IMR-90 (cell line): ENCODE measurements around the gene PYY. TPM values are rescaled to one million over a fixed set of nuclear protein-coding genes. Genes with fewer than 3 reads are reported as not detected.

Source experiments
- ATAC-seq: fragments of 200-7000 bp; cut with Tn5 transposase; 2 replicates; pipeline ENCODE4 v1.9.1; 2020; ENCODE audit warnings: low read depth, mild to moderate bottlenecking, moderate library complexity
- BruUV-seq: library from RNA; stranded (reverse); fragments of 400-500 nt; replicated peaks from 2 replicates; lab custom pipeline; 2021; lab: Mats Ljungman, UMichigan
- CTCF ChIA-PET: fragments of 300-600 bp; formaldehyde crosslinking; extraction: SDS; loops from one replicate; lab custom pipeline; 2021; ENCODE audit warnings: antibody characterized with exemption; lab: Yijun Ruan, JAX
- POLR2A ChIA-PET: fragments of 300-600 bp; sonication (Branson Sonifier 250); formaldehyde crosslinking; loops from one replicate; lab custom pipeline; 2022; ENCODE audit warnings: antibody characterized with exemption; ENCODE audit not compliant: unreplicated experiment; lab: Charles Lee
- DNase-seq: peaks from one replicate; pipeline ENCODE4 v3.0.0; 2013
- H2AFZ ChIP-seq: replicated peaks from 2 replicates; pipeline ENCODE3; 2013; ENCODE audit warnings: low read length, mild to moderate bottlenecking; ENCODE audit not compliant: poor library complexity
- H2AK5ac ChIP-seq: 2 replicates; pipeline ENCODE4 v1.6.1; 2013; ENCODE audit warnings: low read depth, low read length, inconsistent platforms
- H2AK9ac ChIP-seq: replicated peaks from 2 replicates; pipeline ENCODE3; 2013; ENCODE audit warnings: mild to moderate bottlenecking, low read depth, low read length, moderate library complexity; ENCODE audit not compliant: poor library complexity
- H2BK120ac ChIP-seq: 2 replicates; pipeline ENCODE4 v1.6.1; 2013; ENCODE audit warnings: low read depth, low read length, inconsistent platforms
- H2BK15ac ChIP-seq: 3 replicates; pipeline ENCODE4 v1.6.1; 2013; ENCODE audit warnings: low read depth, low read length, inconsistent platforms
- H2BK20ac ChIP-seq: 2 replicates; pipeline ENCODE4 v1.6.1; 2013; ENCODE audit warnings: low read depth, mild to moderate bottlenecking, inconsistent platforms, low read length, moderate library complexity
- H2BK5ac ChIP-seq: 2 replicates; pipeline ENCODE4 v1.6.1; 2013; ENCODE audit warnings: mild to moderate bottlenecking, low read depth, low read length, inconsistent platforms; ENCODE audit not compliant: poor library complexity, severe bottlenecking
- H3K14ac ChIP-seq: replicated peaks from 2 replicates; pipeline ENCODE4 v1.6.1; 2013; ENCODE audit warnings: low read depth, low read length, inconsistent platforms
- H3K18ac ChIP-seq: 2 replicates; pipeline ENCODE4 v1.6.1; 2013; ENCODE audit warnings: low read depth, low read length, control low read depth
- H3K23ac ChIP-seq: 2 replicates; pipeline ENCODE4 v1.6.1; 2013; ENCODE audit warnings: low read depth, low read length, inconsistent platforms
- H3K27ac ChIP-seq: 2 replicates; pipeline ENCODE4 v1.5.1; 2013; ENCODE audit warnings: mild to moderate bottlenecking, control low read depth, low read length; ENCODE audit not compliant: insufficient read depth
- H3K27me3 ChIP-seq: 2 replicates; pipeline ENCODE4 v1.6.1; 2013; ENCODE audit warnings: low read length; ENCODE audit not compliant: control insufficient read depth, insufficient read depth
- H3K36me3 ChIP-seq: 2 replicates; pipeline ENCODE4 v1.6.1; 2013; ENCODE audit warnings: low read length, mixed read lengths; ENCODE audit not compliant: control insufficient read depth, insufficient read depth
- H3K4ac ChIP-seq: 2 replicates; pipeline ENCODE4 v1.6.1; 2013; ENCODE audit warnings: low read depth, low read length, inconsistent platforms
- H3K4me1 ChIP-seq: 2 replicates; pipeline ENCODE4 v1.6.1; 2013; ENCODE audit warnings: low read length, mixed read lengths; ENCODE audit not compliant: control insufficient read depth, insufficient read depth
- H3K4me2 ChIP-seq: 2 replicates; pipeline ENCODE4 v1.6.1; 2013; ENCODE audit warnings: low read depth, mild to moderate bottlenecking, control low read depth, low read length, moderate library complexity
- H3K4me3 ChIP-seq: 2 replicates; pipeline ENCODE4 v1.5.1; 2013; ENCODE audit warnings: low read depth, mild to moderate bottlenecking, control low read depth, low read length, moderate library complexity; ENCODE audit not compliant: insufficient read depth
- H3K56ac ChIP-seq: 2 replicates; pipeline ENCODE4 v1.6.1; 2013; ENCODE audit warnings: low read length, inconsistent platforms; ENCODE audit not compliant: insufficient read depth; ENCODE audit errors: extremely low read depth
- H3K79me1 ChIP-seq, 2 experiments: 2 replicates each; pipeline ENCODE4 v1.6.1; 2013; ENCODE audit warnings: low read length in 2 of 2, inconsistent platforms in 1 of 2, low read depth in 1 of 2
- H3K9ac ChIP-seq: 2 replicates; pipeline ENCODE4 v1.6.1; 2013; ENCODE audit warnings: low read depth, low read length, control low read depth
- H3K9me1 ChIP-seq: 2 replicates; pipeline ENCODE4 v1.6.1; 2013; ENCODE audit warnings: low read length, inconsistent platforms; ENCODE audit not compliant: insufficient read depth
- H3K9me3 ChIP-seq: 2 replicates; pipeline ENCODE4 v1.6.1; 2013; ENCODE audit warnings: low read length; ENCODE audit not compliant: control insufficient read depth, insufficient read depth
- H4K20me1 ChIP-seq: 2 replicates; pipeline ENCODE4 v1.6.1; 2013; ENCODE audit warnings: low read length, inconsistent platforms; ENCODE audit not compliant: insufficient read depth
- H4K5ac ChIP-seq: 2 replicates; pipeline ENCODE4 v1.6.1; 2013; ENCODE audit warnings: mild to moderate bottlenecking, low read depth, low read length, control low read depth
- H4K8ac ChIP-seq, 2 experiments: 2 replicates each; pipeline ENCODE4 v1.6.1; 2013; ENCODE audit warnings: low read depth in 2 of 2, low read length in 2 of 2, control low read depth in 1 of 2, inconsistent platforms in 1 of 2
- H4K91ac ChIP-seq: 2 replicates; pipeline ENCODE4 v1.6.1; 2013; ENCODE audit warnings: low read depth, low read length, inconsistent platforms; ENCODE audit not compliant: insufficient read depth
- BHLHE40 ChIP-seq: fragments of 150-350 bp; IDR thresholded peaks from 2 replicates; pipeline ENCODE4 v1.6.1; 2016; ENCODE audit warnings: mild to moderate bottlenecking, low read depth, low read length
- CHD1 ChIP-seq: IDR thresholded peaks from 2 replicates; pipeline ENCODE4 v1.6.1; 2012; ENCODE audit warnings: low read depth, low read length, improper control_type of control experiment
- ELK1 ChIP-seq: fragments of 150-350 bp; IDR thresholded peaks from 2 replicates; pipeline ENCODE4 v1.6.1; 2016; ENCODE audit warnings: low read depth, mild to moderate bottlenecking, low read length, moderate library complexity, borderline replicate concordance
- FOS ChIP-seq: fragments of 150-350 bp; IDR thresholded peaks from 2 replicates; pipeline ENCODE4 v1.6.1; 2016; ENCODE audit warnings: low read depth, low read length
- MAFK ChIP-seq: IDR thresholded peaks from 2 replicates; pipeline ENCODE4 v1.6.1; 2012; ENCODE audit warnings: low read depth, low read length, improper control_type of control experiment
- MAZ ChIP-seq: IDR thresholded peaks from 2 replicates; pipeline ENCODE4 v1.6.1; 2012; ENCODE audit warnings: low read depth, mild to moderate bottlenecking, low read length, improper control_type of control experiment, moderate library complexity, borderline replicate concordance
- MXI1 ChIP-seq: IDR thresholded peaks from 2 replicates; pipeline ENCODE4 v1.6.1; 2012; ENCODE audit warnings: low read depth, mild to moderate bottlenecking, low read length, moderate library complexity, borderline replicate concordance
- NFE2L2 ChIP-seq: fragments of 150-350 bp; IDR thresholded peaks from 2 replicates; pipeline ENCODE4 v1.6.1; 2016; ENCODE audit warnings: low read depth, mild to moderate bottlenecking, low read length
- POLR2A ChIP-seq: IDR thresholded peaks from 2 replicates; pipeline ENCODE4 v1.6.1; 2012; ENCODE audit warnings: mild to moderate bottlenecking, low read depth, low read length
- RAD21 ChIP-seq: IDR thresholded peaks from 2 replicates; pipeline ENCODE4 v1.6.1; 2012; ENCODE audit warnings: low read length, improper control_type of control experiment
- RCOR1 ChIP-seq: IDR thresholded peaks from 2 replicates; pipeline ENCODE4 v1.6.1; 2012; ENCODE audit warnings: mild to moderate bottlenecking, low read length, improper control_type of control experiment; ENCODE audit not compliant: insufficient replicate concordance
- RFX5 ChIP-seq: IDR thresholded peaks from 2 replicates; pipeline ENCODE4 v1.8.0; 2012; ENCODE audit warnings: low read depth, mild to moderate bottlenecking, low read length, moderate library complexity
- SMC3 ChIP-seq: fragments of 150-350 bp; IDR thresholded peaks from 2 replicates; pipeline ENCODE4 v1.6.1; 2016; ENCODE audit warnings: low read depth, mild to moderate bottlenecking, antibody characterized with exemption, low read length, moderate library complexity
- USF2 ChIP-seq: fragments of 150-350 bp; IDR thresholded peaks from 2 replicates; pipeline ENCODE4 v1.6.1; 2017; ENCODE audit warnings: mild to moderate bottlenecking, antibody characterized with exemption, low read length, low read depth
- WGBS, 2 experiments: methylation state at CpG; one replicate each; pipeline versions ENCODE4 v1.1.5 to v1.1.7; 2013; ENCODE audit warnings: missing lambda C conversion rate in 2 of 2; ENCODE audit not compliant: insufficient read length in 1 of 2; ENCODE audit errors: extremely low coverage in 2 of 2; 5-methylcytosine and 5-hydroxymethylcytosine counted together
- dilution Hi-C: fragments of 300-500 bp; cut with HindIII; formaldehyde crosslinking; loops from one replicate; pipeline ENCODE4 v1.14.3; 2018; ENCODE audit warnings: low sequenced_read_pairs; ENCODE audit not compliant: unreplicated experiment
- in situ Hi-C: fragments of 300-500 bp; cut with MboI; formaldehyde crosslinking; loops from 3 replicates; pipeline ENCODE4 v1.14.3; 2019; ENCODE audit warnings: low sequenced_read_pairs, inconsistent platforms, mixed read lengths
- intact Hi-C: fragments of 100-400 bp; cut with micrococcal nuclease; formaldehyde crosslinking; loops from 2 replicates; pipeline ENCODE4 v1.10.0; 2022
- polyA plus RNA-seq, 3 experiments: library from polyadenylated mRNA; depleted of rRNA; stranded (reverse); fragments of >200 nt; gene quantifications; 2 replicates each; pipeline ENCODE4 v1.2.3, GENCODE V29; 2012; ENCODE audit warnings: low replicate concordance in 1 of 3
- total RNA-seq: library from RNA; depleted of rRNA; stranded (reverse); fragments of >200 nt; gene quantifications from 2 replicates; pipeline ENCODE4 v1.2.3, GENCODE V29; 2012

PYY gene
- total and polyA plus RNA-seq, 2 of the 4 experiments (the other 2 are of a cell fraction) = not detected

- Histone ChIP-seq H3K36me3 (no peaks in the 10 kb centered on the region), H3K79me1 (no peaks in the 10 kb centered on the region), H2BK120ac (no peak overlapping the region), H3K18ac (no peak overlapping the region), H4K20me1 (peaks cover 8% of the 10 kb centered on the region), H2AK9ac (no peak overlapping the region), H4K8ac (no peak overlapping the region; a peak in 2 of 4 replicates), H3K9me3 (no peaks in the 10 kb centered on the region), H3K9me1 (0 out of 2 replicates have a peak, but pooled peaks cover 4% of the 10 kb centered on the region), H3K4ac (no peak overlapping the region), H3K14ac (no peak overlapping the region), H2AK5ac (no peak overlapping the region), H2BK15ac (no peak overlapping the region), H3K56ac (no peak overlapping the region), H3K4me1 (peaks cover 6% of the 10 kb centered on the region), H3K27me3 (peaks cover 20% of the 10 kb centered on the region), H3K4me2 (peak overlapping the region; percentile 98), H2AFZ (peak overlapping the region; percentile 95), H2BK5ac (no peak overlapping the region), H3K27ac (no peak overlapping the region), H3K4me3 (peak overlapping the region; percentile 57), H3K9ac (no peak overlapping the region), H2BK20ac (no peak overlapping the region), H3K23ac (no peak overlapping the region), H4K91ac (no peak overlapping the region), H4K5ac (no peak overlapping the region)
- intact Hi-C loops (no loop called here), dilution Hi-C loops (no loop called here), in situ Hi-C loops (no loop called here)
- CTCF ChIA-PET = interaction anchor here (1.2 kb wide), 1 partner anchor 36 kb away, joined by 4 read pairs; no protein-coding TSS in a partner anchor
- WGBS, 2 experiments = 12% methylated on average over 15 of the region's 26 CpGs; no CpG with 5 or more reads in 1 of the 2 experiments
- TF ChIP-seq RCOR1 (no peak), RFX5 (no peak), POLR2A (no peak), MAZ (no peak), USF2 (no peak), NFE2L2 (no peak), BHLHE40 (no peak), MAFK (no peak), SMC3 (no peak), FOS (no peak), RAD21 (no peak), ELK1 (no peak), CHD1 (no peak), MXI1 (no peak)
- peak; percentile 83 for ATAC-seq
- POLR2A ChIA-PET = no interaction called here
- no TSS peak for BruUV-seq
- DNase-seq = peak; percentile 65
These were observed 45.6 kb downstream of the PYY start for GRCh38 chr17:43907998-43908721.
